K562 (cell line): ENCODE measurements around the gene LEPROT. TPM values are rescaled to one million over a fixed set of nuclear protein-coding genes. Genes with fewer than 3 reads are reported as not detected.
A peak's percentile ranks its signal among the peaks of the same experiment; 100 is the strongest.

ENCODE experiments used
- ATAC-seq: fragments of 200-7000 bp; cut with Tn5 transposase; 3 replicates; pipeline ENCODE4 v1.9.1; 2020; ENCODE audit warnings: moderate library complexity
- BruUV-seq: library from RNA; stranded (reverse); fragments of 400-500 nt; replicated peaks from 2 replicates; lab custom pipeline; 2021; lab: Mats Ljungman, UMichigan
- CTCF ChIA-PET: fragments of 300-600 bp; formaldehyde crosslinking; extraction: SDS; loops from one replicate; lab custom pipeline; 2021; ENCODE audit warnings: low intra/inter-chr PET ratio; lab: Yijun Ruan, JAX
- POLR2A ChIA-PET: fragments of 300-600, 350-650 bp; sonication (Branson Sonifier 250); formaldehyde crosslinking; extraction: SDS; loops from one replicate; lab custom pipeline; 2021; ENCODE audit warnings: antibody characterized with exemption, inconsistent platforms; lab: Yijun Ruan, JAX
- DNase-seq, 4 experiments: peaks; one replicate each; pipeline versions ENCODE4 v3.0.0 to v3.0.0-alpha.2; 2011 to 2018; ENCODE audit warnings: low spot score in 3 of 4, mixed read lengths in 3 of 4; ENCODE audit errors: extremely low read depth in 1 of 4
- FAIRE-seq: peaks from 2 replicates; lab custom pipeline; 2011; peaks lifted over from hg19 to GRCh38; lab: Jason Lieb, UNC
- H2AFZ ChIP-seq: 2 replicates; pipeline ENCODE4 v1.6.0; 2011; ENCODE audit warnings: low read depth, low read length, control low read depth, inconsistent platforms
- H3K27ac ChIP-seq: fragments of 200-600 bp; 3 replicates; pipeline ENCODE4 v1.8.0; 2011; ENCODE audit warnings: low read depth, mild to moderate bottlenecking, control low read depth, inconsistent platforms, low read length, moderate library complexity, mixed read lengths; ENCODE audit errors: extremely low read depth
- H3K27me3 ChIP-seq, 2 experiments: fragments of 300-600 bp in 1 of 2; 2 replicates in 1 of 2; 3 replicates in 1 of 2; pipeline versions ENCODE4 v1.6.0 to v1.8.0; 2011; ENCODE audit warnings: inconsistent platforms in 2 of 2, low read length in 2 of 2, mild to moderate bottlenecking in 1 of 2, mixed read lengths in 1 of 2, moderate library complexity in 1 of 2; ENCODE audit not compliant: control insufficient read depth in 2 of 2, insufficient read depth in 2 of 2
- H3K36me3 ChIP-seq: fragments of 300-600 bp; 3 replicates; pipeline ENCODE4 v1.8.0; 2011; ENCODE audit warnings: mild to moderate bottlenecking, low read length, inconsistent platforms; ENCODE audit not compliant: control insufficient read depth, insufficient read depth
- H3K4me1 ChIP-seq, 2 experiments: fragments of 200-600 bp in 1 of 2; replicated peaks in 1 of 2; 2 replicates in 1 of 2; 3 replicates in 1 of 2; pipeline versions ENCODE4 v1.5.1 to v1.8.0; 2011; ENCODE audit warnings: inconsistent platforms in 2 of 2, low read length in 2 of 2, mild to moderate bottlenecking in 1 of 2, mixed read lengths in 1 of 2, moderate library complexity in 1 of 2; ENCODE audit not compliant: control insufficient read depth in 2 of 2, insufficient read depth in 2 of 2
- H3K4me2 ChIP-seq: 2 replicates; pipeline ENCODE4 v1.6.1; 2011; ENCODE audit warnings: low read length, control low read depth, inconsistent platforms, mixed read lengths; ENCODE audit not compliant: insufficient read depth
- H3K4me3 ChIP-seq: fragments of 200-600 bp; sonication (generic), shearing (Covaris generic); 2 replicates; pipeline ENCODE4 v1.5.1; 2016; ENCODE audit warnings: control low read depth, inconsistent platforms
- H3K79me2 ChIP-seq: fragments of 200-600 bp; 3 replicates; pipeline ENCODE4 v1.8.0; 2011; ENCODE audit warnings: low read length, inconsistent platforms; ENCODE audit not compliant: control insufficient read depth, insufficient read depth
- H3K9ac ChIP-seq, 2 experiments: 2 replicates each; pipeline versions ENCODE4 v1.6.0 to v1.6.1; 2011; ENCODE audit warnings: low read depth in 2 of 2, low read length in 2 of 2, control low read depth in 1 of 2, inconsistent platforms in 1 of 2, mild to moderate bottlenecking in 1 of 2, mixed read lengths in 1 of 2; ENCODE audit not compliant: insufficient read depth in 1 of 2
- H3K9me1 ChIP-seq: one replicate; pipeline ENCODE4 v1.6.0; 2011; ENCODE audit warnings: inconsistent platforms, mild to moderate bottlenecking, low read length, moderate library complexity; ENCODE audit not compliant: control insufficient read depth, insufficient read depth
- H3K9me3 ChIP-seq: replicated peaks from 2 replicates; pipeline ENCODE4 v1.5.1; 2011; ENCODE audit warnings: low read depth, low read length, inconsistent platforms; ENCODE audit not compliant: control insufficient read depth, insufficient read depth
- H4K20me1 ChIP-seq: replicated peaks from 2 replicates; pipeline ENCODE4 v1.6.1; 2011; ENCODE audit warnings: low read length, inconsistent platforms, mixed read lengths; ENCODE audit not compliant: control insufficient read depth, insufficient read depth
- CHD1 ChIP-seq: fragments of 200-600 bp; sonication (generic); IDR thresholded peaks from one replicate; pipeline ENCODE4 v1.6.1; 2012; ENCODE audit warnings: mild to moderate bottlenecking, moderate library complexity, low read length, inconsistent platforms
- KAT7 ChIP-seq: sonication (generic); formaldehyde crosslinking; IDR thresholded peaks from 2 replicates; pipeline ENCODE4 v1.8.0; 2022; ENCODE audit warnings: missing genetic modification reagents, mild to moderate bottlenecking, borderline replicate concordance
- KDM5B ChIP-seq: fragments of 200-600 bp; sonication (generic); IDR thresholded peaks from 2 replicates; pipeline ENCODE4 v1.6.1; 2012; ENCODE audit warnings: low read depth, mild to moderate bottlenecking, moderate library complexity, low read length, control low read depth, inconsistent platforms; ENCODE audit not compliant: insufficient replicate concordance
- LARP7 ChIP-seq: fragments of 450-650 bp; IDR thresholded peaks from 2 replicates; pipeline ENCODE4 v1.6.1; 2016
- MAZ ChIP-seq, 2 experiments: fragments of 450-650 bp in 1 of 2; sonication (generic) in 1 of 2; formaldehyde crosslinking; IDR thresholded peaks in 1 of 2; conservative IDR thresholded peaks in 1 of 2; 2 replicates each; pipeline versions ENCODE4 v1.4.0 to v1.5.0; 2020; ENCODE audit warnings: mild to moderate bottlenecking in 1 of 2, missing genetic modification reagents in 1 of 2
- MEF2A ChIP-seq: IDR thresholded peaks from 2 replicates; pipeline ENCODE4 v1.6.1; 2011; ENCODE audit warnings: low read depth, mild to moderate bottlenecking, low read length, moderate library complexity; ENCODE audit not compliant: control insufficient read depth
- MIER1 ChIP-seq: fragments of 450-650 bp; IDR thresholded peaks from 2 replicates; pipeline ENCODE4 v1.6.1; 2016; ENCODE audit warnings: antibody characterized with exemption, mild to moderate bottlenecking, low read depth
- STAG1 ChIP-seq: sonication (generic); formaldehyde crosslinking; IDR thresholded peaks from 2 replicates; pipeline ENCODE4 v1.5.0; 2020; ENCODE audit warnings: missing genetic modification reagents, borderline replicate concordance
- TAF7 ChIP-seq: fragments of 450-650 bp; IDR thresholded peaks from 2 replicates; pipeline ENCODE4 v1.6.1; 2016; ENCODE audit warnings: missing genetic modification characterization, missing compliant biosample characterization
- ZNF143 ChIP-seq: sonication (generic); formaldehyde crosslinking; IDR thresholded peaks from 2 replicates; pipeline ENCODE4 v1.9.0; 2022; ENCODE audit warnings: mild to moderate bottlenecking, missing genetic modification reagents
- ZNF316 ChIP-seq: fragments of 450-650 bp; IDR thresholded peaks from 2 replicates; pipeline ENCODE4 v1.6.1; 2016
- ZNF324 ChIP-seq: fragments of 250-450 bp; sonication (Bioruptor Pico); IDR thresholded peaks from 2 replicates; pipeline ENCODE4 v1.4.0; 2020; ENCODE audit warnings: mild to moderate bottlenecking
- WGBS: fragments of 100-300 bp; shearing (Covaris generic); methylation state at CpG from one replicate; pipeline ENCODE4 v1.1.6; 2016; ENCODE audit warnings: low coverage, mixed read lengths; ENCODE audit not compliant: insufficient coverage; ENCODE audit errors: missing lambda C conversion rate; 5-methylcytosine and 5-hydroxymethylcytosine counted together
- in situ Hi-C: fragments of 300-500 bp; cut with MboI; formaldehyde crosslinking; loops from 4 replicates; pipeline ENCODE4 v1.15.0; 2018; ENCODE audit warnings: inconsistent platforms, mixed read lengths
- intact Hi-C: fragments of 100-400 bp; cut with micrococcal nuclease; formaldehyde crosslinking; loops from 2 replicates; pipeline ENCODE4 v1.14.2; 2022
- polyA plus RNA-seq, 8 experiments: library from polyadenylated mRNA; depleted of rRNA in 4 of 8; stranded (reverse) in 5 of 8; unstranded in 3 of 8; fragments of >200 nt; fragmentation: Nextera tagmentation in 2 of 8; fragmentation: Illumina TruSeq in 1 of 8; extraction: Ambion mirVana in 2 of 8; extraction: Trizol in 1 of 8; gene quantifications; 2 replicates each; pipeline versions ENCODE4 v1.2.1 to v1.2.3, GENCODE V29; 2011 to 2014; ENCODE audit warnings: inconsistent platforms in 1 of 8, missing spikeins in 1 of 8
- total RNA-seq, 7 experiments: library from RNA; depleted of rRNA in 6 of 7; stranded (reverse); fragments of >200 nt in 6 of 7; fragmentation: Illumina TruSeq in 2 of 7; extraction: Trizol in 2 of 7; gene quantifications; 2 replicates each; pipeline versions ENCODE4 v1.2.1 to v1.2.3, GENCODE V29; 2011 to 2021; ENCODE audit warnings: low replicate concordance in 1 of 7
- TF ChIP-seq, protein P1 (sequence below): fragments of 450-650 bp; IDR thresholded peaks from 2 replicates; pipeline ENCODE4 v1.7.0; 2016; ENCODE audit warnings: borderline replicate concordance
- TF ChIP-seq, protein P2 (sequence below): fragments of 450-650 bp; IDR thresholded peaks from 2 replicates; pipeline ENCODE4 v1.6.1; 2016
- TF ChIP-seq, protein P3 (sequence below): sonication (generic); formaldehyde crosslinking; IDR thresholded peaks from 2 replicates; pipeline ENCODE4 v1.4.0; 2020; ENCODE audit warnings: mild to moderate bottlenecking, missing genetic modification reagents

The LEPROT gene
- total and polyA plus RNA-seq, 9 of the 15 experiments (the other 6 are each of a cell fraction or from before 2014, with no cell fraction given), result 28.1 to 97.5 (median 45.8) TPM

DNA sequence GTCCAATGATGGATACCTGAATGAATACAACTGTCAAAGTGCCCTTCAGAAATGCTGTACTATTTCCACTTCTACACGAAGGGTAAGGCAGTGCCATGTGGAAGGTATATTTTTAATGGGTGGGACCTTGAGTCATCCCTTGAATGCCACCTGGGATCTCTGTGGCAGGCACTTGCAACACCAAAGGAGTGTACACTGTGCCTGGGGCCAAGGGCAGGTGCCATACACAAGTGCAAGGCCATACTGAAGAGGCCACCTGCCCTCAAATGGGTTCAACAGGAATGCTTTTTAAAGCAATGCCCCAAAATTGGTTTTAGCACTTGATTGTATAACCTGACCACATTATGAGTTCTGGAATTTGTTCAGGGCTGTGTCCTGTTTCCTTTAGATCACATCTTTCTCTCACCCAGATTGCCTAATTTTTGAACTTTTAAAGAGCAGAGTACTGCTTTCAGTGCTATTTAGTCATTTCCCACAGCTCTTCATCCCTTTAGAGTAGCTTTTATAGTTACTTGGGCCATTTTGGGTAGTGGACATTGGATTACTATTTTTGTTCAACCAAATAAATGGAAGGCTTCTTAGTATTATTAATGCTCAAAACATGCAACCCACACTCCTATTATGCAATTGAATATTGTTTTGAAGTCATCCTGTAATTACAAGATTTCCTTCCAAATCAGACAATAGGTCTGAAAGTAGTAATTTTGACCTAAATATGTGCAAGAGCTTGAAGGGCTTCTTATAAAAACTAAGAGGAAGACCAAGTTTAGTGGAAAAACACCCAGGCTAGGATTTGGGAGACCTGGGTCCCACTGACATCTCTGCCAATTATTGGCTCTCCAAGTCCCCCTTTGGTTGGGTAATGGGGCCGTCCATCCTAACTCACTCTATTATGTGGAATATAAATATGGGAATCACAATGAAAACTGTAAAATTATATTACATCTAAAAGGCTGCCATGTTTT is 57.2 kb downstream of the LEPROT start:
- H3K9me3 ChIP-seq, result no peaks in the 10 kb centered on the region
- in situ Hi-C loops (no loop called here), intact Hi-C loops (loop anchor here (5.0 to 10.0 kb wide), 2 partner anchors 55 to 1457 kb away; partner anchors contain the start of genes LEPR and LEPROT)
- peak overlapping the region; percentile 44 to 83; a peak in 3 of 4 replicates for H3K9ac ChIP-seq
- H3K4me2 ChIP-seq, result peak overlapping the region; percentile 92
- ATAC-seq (peak; percentile 3; the same call in 2 of the 3 replicates), DNase-seq (no peak), FAIRE-seq (no peak)
- CTCF ChIA-PET, result no interaction called here
- peak overlapping the region; percentile 77 for H3K27ac ChIP-seq
- WGBS, result 10% methylated on average over 2 of the region's 2 CpGs
- H2AFZ ChIP-seq, result no peak overlapping the region
- no peaks in the 10 kb centered on the region for H4K20me1 ChIP-seq
- peak overlapping the region; percentile 57 for H3K4me3 ChIP-seq
- H3K27me3 ChIP-seq, result no peaks in the 10 kb centered on the region
- peaks cover 68% of the 10 kb centered on the region for H3K36me3 ChIP-seq
- peaks cover 7 to 21% of the 10 kb centered on the region in 2 experiments; a peak in 3 of 5 replicates for H3K4me1 ChIP-seq
- no peaks in the 10 kb centered on the region for H3K9me1 ChIP-seq
- H3K79me2 ChIP-seq, result peaks cover 83% of the 10 kb centered on the region
- POLR2A ChIA-PET, result interaction anchor here (0.8 to 2.9 kb wide), 4 partner anchors 9 to 224 kb away, joined by 3 to 13 read pairs (median 4); no protein-coding TSS in a partner anchor
- no TSS peak for BruUV-seq
- TF ChIP-seq, protein P1, sequence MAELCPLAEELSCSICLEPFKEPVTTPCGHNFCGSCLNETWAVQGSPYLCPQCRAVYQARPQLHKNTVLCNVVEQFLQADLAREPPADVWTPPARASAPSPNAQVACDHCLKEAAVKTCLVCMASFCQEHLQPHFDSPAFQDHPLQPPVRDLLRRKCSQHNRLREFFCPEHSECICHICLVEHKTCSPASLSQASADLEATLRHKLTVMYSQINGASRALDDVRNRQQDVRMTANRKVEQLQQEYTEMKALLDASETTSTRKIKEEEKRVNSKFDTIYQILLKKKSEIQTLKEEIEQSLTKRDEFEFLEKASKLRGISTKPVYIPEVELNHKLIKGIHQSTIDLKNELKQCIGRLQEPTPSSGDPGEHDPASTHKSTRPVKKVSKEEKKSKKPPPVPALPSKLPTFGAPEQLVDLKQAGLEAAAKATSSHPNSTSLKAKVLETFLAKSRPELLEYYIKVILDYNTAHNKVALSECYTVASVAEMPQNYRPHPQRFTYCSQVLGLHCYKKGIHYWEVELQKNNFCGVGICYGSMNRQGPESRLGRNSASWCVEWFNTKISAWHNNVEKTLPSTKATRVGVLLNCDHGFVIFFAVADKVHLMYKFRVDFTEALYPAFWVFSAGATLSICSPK, result no peak
- TF ChIP-seq STAG1 (CRISPR knock-in tag), result no peak
- TF ChIP-seq ZNF316, result peak; percentile 27; the same call in 1 of the 2 replicates
- TF ChIP-seq, protein P2, sequence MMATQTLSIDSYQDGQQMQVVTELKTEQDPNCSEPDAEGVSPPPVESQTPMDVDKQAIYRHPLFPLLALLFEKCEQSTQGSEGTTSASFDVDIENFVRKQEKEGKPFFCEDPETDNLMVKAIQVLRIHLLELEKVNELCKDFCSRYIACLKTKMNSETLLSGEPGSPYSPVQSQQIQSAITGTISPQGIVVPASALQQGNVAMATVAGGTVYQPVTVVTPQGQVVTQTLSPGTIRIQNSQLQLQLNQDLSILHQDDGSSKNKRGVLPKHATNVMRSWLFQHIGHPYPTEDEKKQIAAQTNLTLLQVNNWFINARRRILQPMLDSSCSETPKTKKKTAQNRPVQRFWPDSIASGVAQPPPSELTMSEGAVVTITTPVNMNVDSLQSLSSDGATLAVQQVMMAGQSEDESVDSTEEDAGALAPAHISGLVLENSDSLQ, result peak; percentile 41
- TF ChIP-seq LARP7, result 0 out of 2 replicates have a peak, but pooled peaks have one; percentile 42
- no peak for TF ChIP-seq ZNF143 (CRISPR knock-in tag)
- TF ChIP-seq MIER1, result no peak
- TF ChIP-seq, protein P3, sequence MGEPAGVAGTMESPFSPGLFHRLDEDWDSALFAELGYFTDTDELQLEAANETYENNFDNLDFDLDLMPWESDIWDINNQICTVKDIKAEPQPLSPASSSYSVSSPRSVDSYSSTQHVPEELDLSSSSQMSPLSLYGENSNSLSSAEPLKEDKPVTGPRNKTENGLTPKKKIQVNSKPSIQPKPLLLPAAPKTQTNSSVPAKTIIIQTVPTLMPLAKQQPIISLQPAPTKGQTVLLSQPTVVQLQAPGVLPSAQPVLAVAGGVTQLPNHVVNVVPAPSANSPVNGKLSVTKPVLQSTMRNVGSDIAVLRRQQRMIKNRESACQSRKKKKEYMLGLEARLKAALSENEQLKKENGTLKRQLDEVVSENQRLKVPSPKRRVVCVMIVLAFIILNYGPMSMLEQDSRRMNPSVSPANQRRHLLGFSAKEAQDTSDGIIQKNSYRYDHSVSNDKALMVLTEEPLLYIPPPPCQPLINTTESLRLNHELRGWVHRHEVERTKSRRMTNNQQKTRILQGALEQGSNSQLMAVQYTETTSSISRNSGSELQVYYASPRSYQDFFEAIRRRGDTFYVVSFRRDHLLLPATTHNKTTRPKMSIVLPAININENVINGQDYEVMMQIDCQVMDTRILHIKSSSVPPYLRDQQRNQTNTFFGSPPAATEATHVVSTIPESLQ, result no peak
- no peak for TF ChIP-seq MEF2A
- TF ChIP-seq TAF7 (tag), result no peak
- TF ChIP-seq CHD1, result peak; percentile 52
- 0 out of 4 replicates have a peak, but pooled peaks of 1 of the 2 experiments have one; percentile 32 for TF ChIP-seq MAZ (CRISPR knock-in tag; conservative IDR thresholded peaks at IDR 0.05 in 1 of 2, IDR thresholded peaks at IDR 0.05 in 1 of 2)
- no peak for TF ChIP-seq ZNF324 (CRISPR knock-in tag)
- no peak for TF ChIP-seq KAT7 (CRISPR knock-in tag)
- no peak for TF ChIP-seq KDM5B
